GM18505 (cell line): ENCODE measurements around the gene MEIS2.

Experiments used
- ATAC-seq: cut with Tn5 transposase; IDR thresholded peaks from one replicate; pipeline ENCODE4 v1.9.1; 2021; ENCODE audit not compliant: unreplicated experiment
- POLR2A ChIP-seq: IDR thresholded peaks from 4 replicates; pipeline ENCODE4 v1.6.1; 2011; ENCODE audit warnings: borderline replicate concordance; ENCODE audit not compliant: insufficient read depth, insufficient read length; ENCODE audit errors: extremely low read depth

Gene MEIS2

GRCh38 chr15:37098468-37099318 lies 1.7 kb downstream of the MEIS2 start:
- peak; percentile 36 for ATAC-seq
- no peak for TF ChIP-seq POLR2A

GRCh38 chr15:37097144-37097919 lies 3.0 kb downstream of the MEIS2 start:
- no peak for ATAC-seq
- no peak for TF ChIP-seq POLR2A

GRCh38 chr15:37096558-37097143 lies 3.7 kb downstream of the MEIS2 start:
- ATAC-seq: no peak
- no peak for TF ChIP-seq POLR2A

GRCh38 chr15:37095770-37096557 lies 4.4 kb downstream of the MEIS2 start:
- no peak for TF ChIP-seq POLR2A
- no peak for ATAC-seq

GRCh38 chr15:37094915-37095711 lies 5.2 kb downstream of the MEIS2 start:
- no peak for TF ChIP-seq POLR2A
- no peak for ATAC-seq

- ATAC-seq: no peak
- no peak for TF ChIP-seq POLR2A
Observed at GRCh38 chr15:37094333-37094914, 5.9 kb downstream of the MEIS2 start.

- no peak for ATAC-seq
- TF ChIP-seq POLR2A: no peak
Observed at GRCh38 chr15:37093480-37094332, 6.6 kb downstream of the MEIS2 start.

- ATAC-seq: no peak
Observed at GRCh38 chr15:37090543-37091175, 9.7 kb downstream of the MEIS2 start.

GRCh38 chr15:37088436-37088835 lies 11.9 kb downstream of the MEIS2 start:
- ATAC-seq: no peak
- TF ChIP-seq POLR2A: no peak

More at GRCh38 chr15:37090543-37091175, 9.7 kb downstream of the MEIS2 start:
- TF ChIP-seq POLR2A: no peak

- ATAC-seq: no peak
- no peak for TF ChIP-seq POLR2A
Observed at GRCh38 chr15:37087131-37087588, 13.2 kb downstream of the MEIS2 start.
